ENCODE measurements around the gene CPNE8.

CPNE8 gene

GRCh38 chr12:38892976-38893375 is 12.4 kb downstream of the CPNE8 start:
- DNase-seq, result no peak

GRCh38 chr12:38892087-38892786 is 13.2 kb downstream of the CPNE8 start:
- no peak for DNase-seq

GRCh38 chr12:38890102-38890855 is 15.1 kb downstream of the CPNE8 start:
- no peak for DNase-seq

- no peak for DNase-seq
These were observed 16.0 kb downstream of the CPNE8 start for GRCh38 chr12:38889297-38889815.

- DNase-seq, result no peak
These were observed 17.6 kb downstream of the CPNE8 start for GRCh38 chr12:38887770-38888169.

GRCh38 chr12:38886931-38887330 is 18.5 kb downstream of the CPNE8 start:
- no peak for DNase-seq

- no peak for DNase-seq
These were observed 19.3 kb downstream of the CPNE8 start for GRCh38 chr12:38886064-38886463.

GRCh38 chr12:38884666-38885065 is 20.7 kb downstream of the CPNE8 start:
- no peak for DNase-seq

- DNase-seq, result no peak
These were observed 21.7 kb downstream of the CPNE8 start for GRCh38 chr12:38883629-38884134.

GRCh38 chr12:38880288-38880687 is 25.1 kb downstream of the CPNE8 start:
- no peak for DNase-seq

- no peak for DNase-seq
These were observed 26.4 kb downstream of the CPNE8 start for GRCh38 chr12:38878986-38879385.

- no peak for DNase-seq
These were observed 27.1 kb downstream of the CPNE8 start for GRCh38 chr12:38878333-38878705.

- DNase-seq, result no peak
These were observed 29.7 kb downstream of the CPNE8 start for GRCh38 chr12:38875586-38876228.

- DNase-seq, result no peak
These were observed 32.8 kb downstream of the CPNE8 start for GRCh38 chr12:38872561-38872960.

- DNase-seq, result no peak
These were observed 33.2 kb downstream of the CPNE8 start for GRCh38 chr12:38872156-38872555.

- no peak for DNase-seq
These were observed 36.4 kb downstream of the CPNE8 start for GRCh38 chr12:38869036-38869435.

- DNase-seq, result no peak
These were observed 54.9 kb downstream of the CPNE8 start for GRCh38 chr12:38850461-38850860.

GRCh38 chr12:38847247-38847646 is 58.1 kb downstream of the CPNE8 start:
- no peak for DNase-seq

GRCh38 chr12:38844267-38844666 is 61.1 kb downstream of the CPNE8 start:
- DNase-seq, result no peak

GRCh38 chr12:38838056-38838850 is 67.1 kb downstream of the CPNE8 start:
- DNase-seq, result no peak

GRCh38 chr12:38831715-38832114 is 73.7 kb downstream of the CPNE8 start:
- no peak for DNase-seq

- no peak for DNase-seq
These were observed 80.4 kb downstream of the CPNE8 start for GRCh38 chr12:38825006-38825405.

- no peak for DNase-seq
These were observed 81.7 kb downstream of the CPNE8 start for GRCh38 chr12:38823738-38824137.

Data from NCI-H2227 treated with DMSO at 0.1 percent for 48 hours (cell line).